GM18508 (cell line): ENCODE results near the gene SYT14.
"Not testable (repeated sequence)": the region's sequence is repeated elsewhere in the genome, so short reads cannot be mapped to it uniquely, and the experiment has no call there.

Experiments
- ATAC-seq: cut with Tn5 transposase; IDR thresholded peaks from one replicate; pipeline ENCODE4 v1.9.1; 2021; ENCODE audit warnings: moderate number of reproducible peaks; ENCODE audit not compliant: insufficient read depth, unreplicated experiment

Gene SYT14

DNA sequence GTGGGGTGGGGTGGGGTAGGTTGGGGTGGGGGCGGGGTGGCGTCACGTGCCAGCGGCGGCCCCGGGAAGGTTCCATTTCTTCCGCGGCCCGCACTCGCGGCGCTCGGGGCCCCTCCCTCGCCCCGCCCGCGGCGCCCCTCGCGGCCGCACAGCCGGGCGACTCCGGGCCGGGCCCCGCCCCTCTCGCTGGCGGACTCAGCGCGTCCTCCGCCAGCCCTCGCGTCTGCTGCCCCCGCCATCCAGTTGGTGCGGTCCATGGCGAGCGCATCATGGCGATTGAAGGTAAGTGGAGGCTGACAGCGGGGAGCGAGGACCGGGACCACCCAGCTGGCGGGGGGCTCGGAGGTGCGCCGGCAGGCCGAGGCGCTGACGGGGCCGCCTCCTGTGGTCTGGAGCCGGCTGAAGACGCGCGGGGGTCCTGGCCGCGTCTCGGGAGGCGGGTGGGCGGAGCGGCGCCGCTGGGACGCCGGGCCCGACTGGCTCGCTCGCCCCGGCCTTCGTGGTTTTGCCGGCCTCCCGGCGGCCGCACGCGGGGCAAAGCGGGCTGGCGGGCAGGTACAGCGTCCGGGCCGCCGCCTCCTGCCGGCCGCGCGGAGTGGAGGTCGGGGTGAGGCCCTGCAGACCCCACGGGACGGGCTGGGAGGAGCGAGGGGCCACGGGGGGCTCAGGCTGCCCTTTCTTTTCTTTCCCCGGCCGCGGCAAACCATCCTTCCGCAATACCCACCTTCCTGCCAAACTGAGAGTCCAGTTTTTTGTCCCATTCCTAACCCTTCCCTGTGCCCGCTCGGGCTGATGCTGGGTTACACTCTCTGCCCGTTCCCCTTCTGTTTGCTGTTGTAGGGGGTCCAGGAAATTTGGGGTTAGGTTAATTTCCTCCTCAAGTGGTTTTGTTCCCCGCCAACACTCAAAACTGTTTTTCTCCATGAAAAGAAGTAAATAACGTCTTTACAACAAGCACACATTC lies at the start of gene SYT14:
Gene SYT14 (plus strand): TSS at position 222 of the 964 bp plus-strand sequence. CDS start 48 bp downstream, at position 270.
- no peak for ATAC-seq

DNA sequence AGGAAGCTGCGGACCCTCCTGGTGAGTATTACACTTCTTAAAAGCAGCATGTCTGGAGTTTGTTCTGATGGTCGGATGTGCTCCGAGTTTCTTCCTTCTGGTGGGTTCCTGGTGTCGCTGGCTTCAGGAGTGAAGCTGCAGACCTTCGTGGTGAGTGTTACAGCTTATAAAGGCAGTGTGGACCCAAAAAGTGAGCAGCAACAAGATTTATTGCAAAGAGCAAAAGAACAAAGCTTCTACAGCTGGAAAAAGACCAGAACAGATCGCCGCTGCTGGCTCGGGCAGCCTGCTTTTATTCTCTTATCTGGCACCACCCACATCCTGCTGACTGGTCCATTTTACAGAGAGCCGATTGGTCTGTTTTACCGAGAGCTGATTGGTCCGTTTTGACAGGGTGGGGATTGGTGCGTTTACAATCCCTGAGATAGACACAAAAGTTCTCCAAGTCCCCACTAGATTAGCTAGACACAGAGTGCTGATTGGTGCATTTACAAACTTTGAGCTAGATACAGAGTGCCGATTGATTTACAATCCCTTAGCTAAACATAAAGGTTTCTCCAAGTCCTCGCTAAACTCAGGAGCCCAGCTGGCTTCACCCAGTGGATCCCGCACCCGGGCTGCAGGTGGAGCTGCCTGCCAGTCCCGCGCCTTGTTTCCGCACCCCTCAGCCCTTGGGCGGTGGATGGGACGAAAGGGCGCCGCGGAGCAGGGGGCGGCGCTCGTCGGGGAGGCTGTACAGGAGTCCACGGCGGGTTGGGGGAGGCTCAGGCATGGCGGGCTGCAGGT lies 49.5 kb upstream of the SYT14 start:
- ATAC-seq, result not testable (repeated sequence)

DNA sequence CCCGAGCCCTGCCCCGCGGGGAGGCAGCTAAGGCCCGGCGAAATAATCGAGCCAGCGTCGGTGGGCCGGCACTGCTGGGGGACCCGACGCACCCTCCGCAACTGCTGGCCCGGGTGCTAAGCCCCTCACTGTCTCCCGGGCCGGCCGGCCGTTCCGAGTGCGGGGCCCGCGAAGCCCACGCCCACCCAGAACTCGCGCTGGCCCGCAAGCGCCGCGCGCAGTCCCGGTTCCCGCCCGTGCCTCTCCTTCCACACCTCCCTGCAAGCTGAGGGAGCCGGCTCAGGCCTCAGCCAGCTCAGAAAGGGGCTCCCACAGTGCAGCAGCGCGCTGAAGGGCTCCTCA lies 49.0 kb upstream of the SYT14 start:
- no peak for ATAC-seq

- ATAC-seq, result no peak
Observed at GRCh38 chr1:209890641-209891330, 47.2 kb upstream of the SYT14 start.

DNA sequence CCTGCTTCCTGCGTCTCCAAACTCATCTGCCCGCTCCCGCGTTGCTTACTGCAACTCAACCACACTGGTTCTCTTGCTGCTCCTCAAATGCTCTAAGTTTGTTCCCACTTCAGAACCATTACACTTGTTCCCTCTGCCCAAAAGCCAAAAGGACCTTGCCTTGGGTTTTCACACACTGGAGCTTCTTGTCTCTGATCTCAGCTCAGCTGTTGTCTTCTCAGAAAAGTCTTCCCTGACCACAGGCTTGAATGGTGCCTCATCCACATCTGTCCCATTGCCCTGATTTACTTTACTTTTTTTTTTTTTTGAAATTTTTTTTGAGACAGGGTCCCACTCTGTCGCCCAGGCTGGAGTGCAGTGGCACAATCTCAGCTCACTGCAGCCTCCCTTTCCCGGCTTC lies 44.3 kb upstream of the SYT14 start:
- ATAC-seq, result no peak

DNA sequence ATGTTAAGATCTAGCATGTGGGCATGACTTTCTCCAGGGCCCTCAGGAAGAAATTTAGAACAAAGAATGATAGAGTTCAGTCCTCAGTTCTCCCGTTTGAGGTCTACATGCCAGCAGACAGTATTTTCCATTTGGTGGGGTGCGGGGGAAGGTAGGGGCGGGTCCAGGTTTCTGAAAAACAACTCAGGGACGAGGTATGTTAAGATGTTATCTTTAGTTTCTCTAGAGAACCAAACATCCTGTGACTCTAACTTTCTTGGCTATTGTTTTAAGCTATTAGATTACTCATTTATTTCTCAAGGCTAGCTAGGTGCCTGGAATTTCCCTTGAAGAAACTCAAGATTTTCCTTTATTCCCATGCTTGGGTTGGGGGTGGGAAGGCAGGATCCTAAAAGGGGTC lies 42.3 kb upstream of the SYT14 start:
- no peak for ATAC-seq

GRCh38 chr1:209896346-209896745 lies 41.7 kb upstream of the SYT14 start:
- no peak for ATAC-seq

DNA sequence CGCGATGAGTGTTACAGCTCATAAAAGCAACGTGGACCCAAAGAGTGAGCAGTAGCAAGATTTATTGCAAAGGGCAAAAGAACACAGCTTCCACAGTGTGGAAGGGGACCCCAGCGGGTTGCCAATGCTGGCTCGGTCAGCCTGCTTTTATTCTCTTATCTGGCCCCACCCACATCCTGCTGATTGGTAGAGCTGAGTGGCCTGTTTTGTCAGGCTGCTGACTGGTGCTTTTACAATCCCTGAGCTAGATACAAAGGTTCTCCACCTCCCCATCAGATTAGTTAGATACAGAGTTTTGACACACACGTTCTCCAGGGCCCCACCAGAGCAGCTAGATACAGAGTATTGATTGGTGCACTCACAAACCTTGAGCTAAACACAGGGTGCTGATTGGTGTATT lies 39.7 kb upstream of the SYT14 start:
- not testable (repeated sequence) for ATAC-seq

DNA sequence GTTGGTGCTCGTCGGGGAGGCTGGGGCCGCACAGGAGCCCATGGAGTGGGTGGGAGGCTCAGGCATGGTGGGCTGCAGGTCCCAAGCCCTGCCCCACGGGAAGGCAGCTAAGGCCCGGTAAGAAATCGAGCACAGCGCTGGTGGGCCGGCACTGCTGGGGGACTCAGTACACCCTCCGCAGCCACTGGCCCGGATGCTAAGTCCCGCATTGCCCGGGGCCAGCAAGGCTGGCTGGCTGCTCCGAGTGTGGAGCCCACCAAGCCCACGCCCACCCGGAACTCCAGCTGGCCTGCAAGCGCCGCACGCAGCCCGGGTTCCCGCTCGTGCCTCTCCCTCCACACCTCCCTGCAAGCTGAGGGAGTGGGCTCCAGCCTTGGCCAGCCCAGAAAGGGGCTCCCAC lies 39.2 kb upstream of the SYT14 start:
- not testable (repeated sequence) for ATAC-seq

- no peak for ATAC-seq
Observed at GRCh38 chr1:209899948-209900347, 38.1 kb upstream of the SYT14 start.

- ATAC-seq, result no peak
Observed at GRCh38 chr1:209900734-209901133, 37.3 kb upstream of the SYT14 start.

DNA sequence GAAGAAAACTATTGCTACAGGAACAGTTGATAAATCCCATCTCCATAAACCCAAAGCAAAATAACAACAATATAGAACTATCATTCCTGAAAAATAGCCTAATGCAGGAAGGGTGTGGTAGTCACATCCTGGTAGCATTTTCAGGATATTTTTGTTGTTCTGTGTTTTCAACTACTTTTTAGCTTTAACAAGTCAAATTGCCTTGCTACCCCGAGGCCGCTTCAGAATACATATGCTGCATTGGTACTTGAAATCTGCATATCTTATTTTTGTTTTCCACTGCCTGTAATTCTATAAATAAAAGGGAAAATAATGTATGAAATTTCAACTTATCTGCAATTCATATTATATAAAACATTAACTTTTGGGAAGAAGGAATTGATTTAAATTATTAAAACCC lies 36.8 kb upstream of the SYT14 start:
- ATAC-seq, result no peak

- ATAC-seq, result not testable (repeated sequence)
Observed at GRCh38 chr1:209904774-209905173, 33.2 kb upstream of the SYT14 start.

GRCh38 chr1:209911746-209912145 lies 26.3 kb upstream of the SYT14 start:
- ATAC-seq, result no peak

GRCh38 chr1:209912306-209912705 lies 25.7 kb upstream of the SYT14 start:
- ATAC-seq, result no peak

GRCh38 chr1:209919637-209920036 lies 18.4 kb upstream of the SYT14 start:
- not testable (repeated sequence) for ATAC-seq

- no peak for ATAC-seq
Observed at GRCh38 chr1:209920844-209921243, 17.2 kb upstream of the SYT14 start.

DNA sequence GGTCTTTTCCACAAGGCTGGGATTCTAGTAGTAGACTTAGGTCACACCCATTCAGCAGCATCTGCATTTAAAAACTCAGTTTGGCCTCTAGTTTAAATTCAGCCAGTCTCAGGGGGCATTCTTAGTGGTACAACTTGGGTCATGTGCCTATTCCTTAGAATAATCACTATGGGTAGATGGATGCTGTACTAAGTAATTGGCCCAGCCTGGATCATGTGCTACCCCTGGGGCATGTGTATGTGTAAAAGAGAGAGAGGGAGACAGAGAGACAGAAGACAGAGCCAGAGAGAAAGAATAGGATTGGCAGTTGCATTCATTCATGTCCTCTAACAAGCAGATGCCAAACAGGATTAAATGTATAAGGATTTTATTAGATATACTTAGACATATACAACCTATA lies 13.6 kb upstream of the SYT14 start:
- ATAC-seq, result no peak

- ATAC-seq, result no peak
Observed at GRCh38 chr1:209926045-209926444, 12.0 kb upstream of the SYT14 start.

GRCh38 chr1:209927466-209927865 lies 10.6 kb upstream of the SYT14 start:
- ATAC-seq, result no peak

- ATAC-seq, result no peak
Observed at GRCh38 chr1:209929751-209930150, 8.3 kb upstream of the SYT14 start.
